OCI-LY3 (cell line): ENCODE measurements around the gene SDK1.

ENCODE experiments used
- CTCF ChIP-seq: fragments of 200-600, 300-600 bp; sonication (generic); IDR thresholded peaks from 2 replicates; pipeline ENCODE4 v1.5.1; 2014; ENCODE audit warnings: antibody characterized with exemption, low read length, low read depth
- EZH2phosphoT487 ChIP-seq: fragments of 200-600 bp; shearing (Covaris generic); IDR thresholded peaks from 2 replicates; pipeline ENCODE4 v1.6.1; 2018; ENCODE audit warnings: antibody characterized with exemption, mixed run types, low read depth

GRCh38 chr7:4266270-4267040 is 965.4 kb downstream of the SDK1 start:
- no peak for TF ChIP-seq CTCF
- no peak for TF ChIP-seq EZH2phosphoT487
